ENCODE results near the gene CACNG6. TPM values are rescaled to one million over a fixed set of nuclear protein-coding genes. Genes with fewer than 3 reads are reported as not detected.

CACNG6 gene
- total RNA-seq, 1 donor from 2014 or later, result not detected

DNA sequence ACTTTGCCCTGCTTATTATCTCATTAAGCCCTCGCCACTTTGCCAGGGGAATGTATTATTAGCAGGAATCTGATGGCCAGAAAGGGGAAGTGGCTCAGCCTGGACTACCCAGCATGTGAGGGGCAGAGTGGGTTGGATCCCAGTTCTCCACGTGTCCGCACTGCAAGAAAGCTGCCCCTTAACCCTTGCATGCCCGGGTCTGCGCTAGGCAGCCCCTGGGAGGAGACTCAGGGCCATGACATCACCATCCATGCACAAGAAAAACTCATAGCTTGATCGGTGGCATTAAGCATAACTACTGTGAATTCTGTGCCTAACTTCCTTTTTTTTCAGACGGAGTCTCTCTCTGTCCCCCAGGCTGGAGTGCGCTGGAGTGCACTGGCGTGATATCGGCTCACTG lies 19.8 kb upstream of the CACNG6 start:
- Histone ChIP-seq H3K9me3 (no peaks in the 10 kb centered on the region), H3K27ac (no peak overlapping the region), H3K27me3 (no peaks in the 10 kb centered on the region), H3K4me3 (no peak overlapping the region), H3K36me3 (no peaks in the 10 kb centered on the region), H3K4me1 (no peaks in the 10 kb centered on the region)
- DNase-seq (ENCODE audit: low spot score in 2 of 2), result no peak
- TF ChIP-seq, protein P1, sequence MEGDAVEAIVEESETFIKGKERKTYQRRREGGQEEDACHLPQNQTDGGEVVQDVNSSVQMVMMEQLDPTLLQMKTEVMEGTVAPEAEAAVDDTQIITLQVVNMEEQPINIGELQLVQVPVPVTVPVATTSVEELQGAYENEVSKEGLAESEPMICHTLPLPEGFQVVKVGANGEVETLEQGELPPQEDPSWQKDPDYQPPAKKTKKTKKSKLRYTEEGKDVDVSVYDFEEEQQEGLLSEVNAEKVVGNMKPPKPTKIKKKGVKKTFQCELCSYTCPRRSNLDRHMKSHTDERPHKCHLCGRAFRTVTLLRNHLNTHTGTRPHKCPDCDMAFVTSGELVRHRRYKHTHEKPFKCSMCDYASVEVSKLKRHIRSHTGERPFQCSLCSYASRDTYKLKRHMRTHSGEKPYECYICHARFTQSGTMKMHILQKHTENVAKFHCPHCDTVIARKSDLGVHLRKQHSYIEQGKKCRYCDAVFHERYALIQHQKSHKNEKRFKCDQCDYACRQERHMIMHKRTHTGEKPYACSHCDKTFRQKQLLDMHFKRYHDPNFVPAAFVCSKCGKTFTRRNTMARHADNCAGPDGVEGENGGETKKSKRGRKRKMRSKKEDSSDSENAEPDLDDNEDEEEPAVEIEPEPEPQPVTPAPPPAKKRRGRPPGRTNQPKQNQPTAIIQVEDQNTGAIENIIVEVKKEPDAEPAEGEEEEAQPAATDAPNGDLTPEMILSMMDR (IDR thresholded peaks at IDR 0.05), result no peak
- intact Hi-C loops (cut with DNase I), result no loop called here

DNA sequence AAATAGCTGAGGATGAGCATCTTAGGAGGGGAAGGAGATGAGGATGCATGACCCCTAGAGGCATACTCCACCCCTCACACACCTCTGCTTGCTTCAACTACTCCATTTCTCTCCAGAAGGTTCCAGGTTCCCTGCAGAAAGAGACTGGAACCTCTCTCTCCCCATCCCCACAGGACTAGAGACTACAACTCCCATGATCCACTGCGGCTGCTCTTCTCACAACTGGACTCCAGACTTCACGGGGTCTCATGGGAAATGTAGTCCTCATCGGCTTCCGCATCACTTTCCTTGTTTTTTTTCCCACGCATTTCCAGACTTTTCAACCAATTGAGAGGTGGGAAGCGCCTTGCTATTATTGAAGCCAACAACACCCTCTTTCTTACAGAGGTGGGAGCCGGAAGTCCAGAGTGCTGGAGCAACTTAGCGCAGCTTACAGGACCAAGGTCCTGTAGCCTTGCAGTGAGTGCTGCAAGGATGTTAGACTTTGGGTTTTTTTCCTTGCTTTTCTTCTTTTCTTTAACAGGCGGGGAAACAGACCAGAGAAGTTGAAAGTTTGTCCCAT lies 13.9 kb upstream of the CACNG6 start:
- DNase-seq (ENCODE audit: low spot score in 2 of 2), result peak; percentile 32 to 87
- TF ChIP-seq, protein P1 (IDR thresholded peaks at IDR 0.05), result no peak
- peaks cover 3% of the 10 kb centered on the region in 2 donors for H3K4me1 ChIP-seq
- intact Hi-C loops (cut with DNase I), result no loop called here
- peak overlapping the region; percentile 37 to 57 for H3K4me3 ChIP-seq
- no peak overlapping the region for H3K27ac ChIP-seq
- no peaks in the 10 kb centered on the region for H3K9me3 ChIP-seq
- peaks cover 18% of the 10 kb centered on the region for H3K27me3 ChIP-seq
- H3K36me3 ChIP-seq, result no peaks in the 10 kb centered on the region

DNA sequence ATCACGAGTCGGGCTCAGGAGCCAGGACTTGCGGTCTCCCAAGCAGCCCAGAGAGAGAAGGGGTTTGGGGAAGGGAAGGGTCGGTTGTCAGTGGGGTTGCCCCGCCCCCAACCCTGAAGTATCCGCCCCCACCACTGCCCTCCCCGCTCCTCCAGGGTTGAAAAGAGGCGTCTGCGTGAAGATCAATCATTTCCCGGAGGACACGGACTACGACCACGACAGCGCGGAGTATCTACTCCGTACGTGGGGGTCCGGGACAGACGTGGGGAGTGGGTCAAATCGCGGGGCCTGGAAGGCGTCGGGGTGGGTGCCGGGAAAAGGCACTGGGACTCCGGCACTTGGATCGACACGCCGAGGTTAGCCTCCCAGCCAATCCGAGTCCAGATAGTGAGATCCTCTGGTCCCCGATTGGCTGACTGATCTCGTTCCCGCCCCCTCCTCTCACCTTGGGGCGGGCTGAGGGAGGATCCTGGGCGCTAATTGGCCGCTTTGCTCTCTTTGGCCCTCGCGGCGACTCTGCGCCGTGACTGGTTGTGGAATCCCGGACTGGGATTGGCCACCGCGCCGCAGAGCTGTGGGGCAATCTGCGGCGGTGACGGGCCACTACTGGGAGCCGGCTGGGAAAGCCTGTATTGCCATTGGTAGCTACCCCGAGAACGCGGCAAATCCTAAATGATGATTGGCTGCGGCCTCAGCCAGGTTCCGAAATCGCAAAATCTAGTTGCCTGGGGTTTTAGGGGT lies 13.3 kb upstream of the CACNG6 start:
- H3K27me3 ChIP-seq, result peaks cover 18% of the 10 kb centered on the region

DNA sequence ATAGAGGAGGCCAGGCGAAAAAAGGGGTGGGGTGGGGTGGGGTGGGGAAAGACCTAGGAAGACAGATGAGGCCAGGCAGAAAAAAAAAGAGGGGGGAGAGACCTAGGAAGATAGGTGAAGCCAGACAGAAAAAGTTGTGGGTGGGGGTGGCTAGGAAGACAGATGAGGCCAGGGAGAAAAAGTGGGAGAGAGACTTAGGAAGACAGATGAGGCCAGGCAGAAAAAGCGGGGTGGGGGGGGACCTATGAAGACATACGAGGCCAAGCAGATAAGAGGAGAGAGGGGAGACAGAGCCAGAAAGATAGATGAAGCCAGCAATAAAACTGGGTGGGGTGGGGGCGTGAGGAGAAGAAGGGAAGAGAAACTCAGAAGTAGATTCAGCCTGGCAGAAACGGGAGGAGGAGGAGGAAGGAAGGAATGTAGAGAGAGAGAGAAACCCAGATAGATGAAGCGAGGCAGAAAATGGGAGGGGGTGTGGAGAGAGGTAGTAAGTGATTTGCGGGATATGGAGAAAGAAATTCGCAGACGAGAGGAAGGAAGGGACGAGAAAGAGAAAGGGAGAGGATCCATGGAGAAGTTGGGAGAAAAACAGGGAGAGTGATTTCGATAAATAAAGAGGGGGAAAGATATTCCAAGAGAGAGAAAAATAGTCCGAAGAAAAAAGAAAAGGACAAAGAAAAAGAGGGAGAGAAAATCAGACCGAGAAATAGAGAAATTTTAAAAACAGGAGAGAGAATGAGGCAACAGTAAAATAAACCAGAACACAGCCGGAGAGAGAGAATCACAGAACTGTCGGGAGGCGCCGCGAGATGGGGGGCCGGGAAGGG lies 12.2 kb upstream of the CACNG6 start:
- Histone ChIP-seq H3K4me1 (peaks cover 3% of the 10 kb centered on the region in 2 donors), H3K27me3 (peaks cover 18% of the 10 kb centered on the region), H3K9me3 (no peaks in the 10 kb centered on the region), H3K36me3 (no peaks in the 10 kb centered on the region), H3K4me3 (no peak overlapping the region), H3K27ac (no peak overlapping the region)
- intact Hi-C loops (cut with DNase I), result no loop called here
- TF ChIP-seq, protein P1 (IDR thresholded peaks at IDR 0.05), result no peak
- no peak for DNase-seq (ENCODE audit: low spot score in 2 of 2)

More for the DNA sequence above, 13.3 kb upstream of the CACNG6 start:
- Histone ChIP-seq H3K36me3 (no peaks in the 10 kb centered on the region), H3K4me3 (peak overlapping the region; percentile 37 to 57), H3K9me3 (no peaks in the 10 kb centered on the region), H3K27ac (no peak overlapping the region), H3K4me1 (peaks cover 3% of the 10 kb centered on the region in 2 donors)
- peak in 1 of 2 donors; percentile 67 for DNase-seq (ENCODE audit: low spot score in 2 of 2)
- TF ChIP-seq, protein P1 (IDR thresholded peaks at IDR 0.05), result no peak
- intact Hi-C loops (cut with DNase I), result no loop called here

DNA sequence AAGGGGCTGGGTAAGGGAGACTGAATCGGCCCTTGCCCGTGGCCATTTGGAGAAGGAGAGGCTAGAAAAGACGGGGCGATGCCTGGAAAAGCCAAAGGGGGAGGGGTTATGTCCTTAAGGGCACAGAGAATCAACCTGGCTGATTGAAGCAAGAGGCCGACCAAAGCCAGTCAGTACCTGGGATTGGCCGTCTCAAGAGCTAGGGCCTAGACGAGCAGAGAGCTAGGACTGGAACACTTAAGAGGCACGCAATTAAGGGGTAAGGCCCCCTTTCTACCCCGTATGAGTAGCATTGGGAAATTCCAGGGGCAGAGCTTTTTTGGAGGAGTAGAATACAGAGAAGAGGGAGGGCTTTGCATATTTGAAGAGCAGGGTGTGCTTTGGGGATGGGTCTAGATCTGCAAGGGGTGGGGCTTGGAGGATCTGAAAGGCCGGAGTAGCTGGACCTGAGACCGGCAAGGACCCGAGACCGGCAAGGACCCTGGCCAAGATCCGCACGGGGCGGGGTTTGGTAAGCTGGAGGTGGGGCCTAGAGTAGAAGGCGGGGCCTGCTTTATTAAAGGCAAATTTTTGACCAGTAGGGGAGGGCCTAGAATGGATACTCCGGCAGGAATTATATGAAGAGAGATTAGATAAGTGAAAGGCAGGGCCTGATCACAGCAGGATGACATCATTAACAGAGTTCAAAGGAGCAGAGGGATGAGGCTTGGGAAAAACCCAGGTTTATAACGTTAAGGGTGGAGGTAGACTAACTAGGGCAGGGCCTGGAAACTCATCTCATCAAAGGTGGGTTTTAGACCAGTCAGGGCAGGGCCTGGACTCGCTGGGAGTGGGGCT lies 10.7 kb upstream of the CACNG6 start:
- DNase-seq (ENCODE audit: low spot score in 2 of 2), result no peak
- Histone ChIP-seq H3K27ac (no peak overlapping the region), H3K4me3 (peak overlapping the region in 1 of 2 donors; percentile 18), H3K9me3 (no peaks in the 10 kb centered on the region), H3K27me3 (peaks cover 18% of the 10 kb centered on the region), H3K4me1 (peaks cover 3% of the 10 kb centered on the region in 2 donors), H3K36me3 (no peaks in the 10 kb centered on the region)
- intact Hi-C loops (cut with DNase I), result no loop called here
- TF ChIP-seq, protein P1 (IDR thresholded peaks at IDR 0.05), result no peak

Measured in ascending aorta (tissue), 2 donors.